Astrocyte of the spinal cord (primary cell): ENCODE results near the gene MTX3.

Source experiments
- DNase-seq: peaks from one replicate; pipeline ENCODE4 v3.0.0; 2011; ENCODE audit warnings: low read depth, low spot score
- H3K4me3 ChIP-seq: 2 replicates; pipeline ENCODE4 v1.5.1; 2011; ENCODE audit warnings: low read depth, mild to moderate bottlenecking, low read length, moderate library complexity
- in situ Hi-C: cut with HindIII; loops from 2 replicates; pipeline ENCODE4 v1.10.0; 2017; ENCODE audit warnings: low sequenced_read_pairs
- TF ChIP-seq, protein P1 (sequence below): IDR thresholded peaks from 2 replicates; pipeline ENCODE4 v1.5.1; 2012; ENCODE audit warnings: low read depth, mild to moderate bottlenecking, low read length, inconsistent platforms

MTX3 gene

DNA sequence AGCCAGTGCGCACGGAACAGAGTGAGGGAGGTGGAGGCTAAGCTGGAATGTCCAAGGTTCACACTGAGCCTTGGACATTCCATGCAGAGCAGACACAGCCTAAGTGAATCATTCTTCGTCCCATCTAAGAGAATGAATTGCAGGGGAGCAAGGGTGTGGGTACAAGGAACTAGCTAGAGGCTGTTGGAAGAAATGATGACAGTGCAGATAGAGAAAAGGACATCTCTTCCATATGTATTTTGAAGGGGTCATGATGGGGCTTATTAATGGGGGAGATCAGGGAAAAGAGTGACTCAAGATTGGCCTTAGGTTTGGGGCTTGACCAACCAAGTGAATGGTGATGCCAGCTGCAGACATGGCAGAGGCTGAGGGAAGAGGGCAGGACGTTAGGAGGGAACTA, 59.2 kb downstream of the MTX3 start:
- H3K4me3 ChIP-seq, result no peak overlapping the region
- in situ Hi-C loops, result no loop called here
- TF ChIP-seq, protein P1, sequence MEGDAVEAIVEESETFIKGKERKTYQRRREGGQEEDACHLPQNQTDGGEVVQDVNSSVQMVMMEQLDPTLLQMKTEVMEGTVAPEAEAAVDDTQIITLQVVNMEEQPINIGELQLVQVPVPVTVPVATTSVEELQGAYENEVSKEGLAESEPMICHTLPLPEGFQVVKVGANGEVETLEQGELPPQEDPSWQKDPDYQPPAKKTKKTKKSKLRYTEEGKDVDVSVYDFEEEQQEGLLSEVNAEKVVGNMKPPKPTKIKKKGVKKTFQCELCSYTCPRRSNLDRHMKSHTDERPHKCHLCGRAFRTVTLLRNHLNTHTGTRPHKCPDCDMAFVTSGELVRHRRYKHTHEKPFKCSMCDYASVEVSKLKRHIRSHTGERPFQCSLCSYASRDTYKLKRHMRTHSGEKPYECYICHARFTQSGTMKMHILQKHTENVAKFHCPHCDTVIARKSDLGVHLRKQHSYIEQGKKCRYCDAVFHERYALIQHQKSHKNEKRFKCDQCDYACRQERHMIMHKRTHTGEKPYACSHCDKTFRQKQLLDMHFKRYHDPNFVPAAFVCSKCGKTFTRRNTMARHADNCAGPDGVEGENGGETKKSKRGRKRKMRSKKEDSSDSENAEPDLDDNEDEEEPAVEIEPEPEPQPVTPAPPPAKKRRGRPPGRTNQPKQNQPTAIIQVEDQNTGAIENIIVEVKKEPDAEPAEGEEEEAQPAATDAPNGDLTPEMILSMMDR, result no peak
- DNase-seq, result no peak

DNA sequence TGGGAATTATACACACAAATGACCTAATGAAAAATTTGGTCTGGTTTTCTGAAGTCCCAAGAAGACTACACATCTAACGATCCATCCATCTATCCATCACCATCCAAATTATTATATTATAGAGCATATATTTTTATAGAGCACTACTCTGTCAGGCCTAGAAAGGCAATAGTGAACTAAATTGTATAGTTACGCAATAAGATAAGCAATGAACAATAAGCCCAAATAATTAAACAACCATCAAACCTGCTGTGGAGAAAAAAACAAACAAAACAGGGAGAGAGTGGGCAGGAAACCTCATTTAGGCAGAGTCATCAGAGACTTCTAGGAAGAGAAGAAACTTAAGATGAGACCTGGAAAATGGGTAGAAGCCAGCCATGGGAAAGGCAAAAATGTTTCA, 59.7 kb downstream of the MTX3 start:
- H3K4me3 ChIP-seq, result no peak overlapping the region
- in situ Hi-C loops, result no loop called here
- TF ChIP-seq, protein P1, result no peak
- DNase-seq, result no peak

DNA sequence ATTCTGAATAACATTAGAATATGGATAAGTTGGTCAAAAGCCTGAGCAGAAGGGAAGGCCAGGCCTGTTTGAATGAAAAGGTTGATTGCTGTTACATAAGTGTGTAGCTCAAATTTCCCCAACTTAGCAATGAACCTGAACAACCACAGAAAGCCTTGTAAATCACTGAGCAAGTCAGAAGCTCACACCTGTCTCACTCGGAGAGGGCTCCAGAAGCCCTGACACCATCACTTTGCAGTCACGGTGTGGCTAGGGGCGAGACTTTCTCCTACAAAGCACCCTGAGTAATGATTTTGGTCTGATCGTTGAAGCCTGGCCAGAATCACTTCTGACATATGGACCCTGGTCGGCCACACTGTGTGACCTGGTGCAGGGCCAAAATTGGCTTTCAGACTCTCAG, 62.0 kb downstream of the MTX3 start:
- DNase-seq, result no peak
- TF ChIP-seq, protein P1, result no peak
- in situ Hi-C loops, result no loop called here
- no peak overlapping the region for H3K4me3 ChIP-seq
